Neuron (in vitro differentiated cells): ENCODE data around the gene A2ML1.
"Not testable (repeated sequence)": the region's sequence is repeated elsewhere in the genome, so short reads cannot be mapped to it uniquely, and the experiment has no call there.

Experiments
- H2AFZ ChIP-seq: one replicate; pipeline ENCODE4 v1.6.1; 2013; ENCODE audit warnings: low read depth, mild to moderate bottlenecking, inconsistent platforms, low read length, moderate library complexity
- H3K27me3 ChIP-seq: one replicate; pipeline ENCODE4 v1.6.1; 2013; ENCODE audit warnings: low read length; ENCODE audit not compliant: insufficient read depth
- H3K36me3 ChIP-seq: one replicate; pipeline ENCODE4 v1.6.1; 2013; ENCODE audit warnings: low read length; ENCODE audit not compliant: insufficient read depth
- H3K4me1 ChIP-seq: one replicate; pipeline ENCODE4 v1.6.1; 2013; ENCODE audit warnings: low read length; ENCODE audit not compliant: insufficient read depth
- H3K4me3 ChIP-seq: 2 replicates; pipeline ENCODE4 v1.5.1; 2013; ENCODE audit warnings: mild to moderate bottlenecking, low read length, moderate library complexity
- H3K9me3 ChIP-seq: one replicate; pipeline ENCODE4 v1.6.1; 2013; ENCODE audit warnings: low read length

The A2ML1 gene

GRCh38 chr12:8822298-8822697 is at the start of gene A2ML1:
A2ML1 (plus strand) TSS chr12:8822621; CDS start chr12:8822652, 31 bp downstream.
- no peak within 1 kb of the TSS for H3K4me3 ChIP-seq
- H3K9me3 ChIP-seq, result no peaks in the 10 kb centered on the region

GRCh38 chr12:8773461-8773860 is 49.0 kb upstream of the A2ML1 start:
- Histone ChIP-seq H3K36me3 (peaks cover 51% of the 10 kb centered on the region), H3K4me1 (no peaks in the 10 kb centered on the region), H3K27me3 (no peaks in the 10 kb centered on the region), H3K4me3 (no peak overlapping the region), H3K9me3 (no peaks in the 10 kb centered on the region), H2AFZ (no peak overlapping the region)

More at GRCh38 chr12:8822298-8822697, at the start of gene A2ML1:
- H3K4me1 ChIP-seq, result no peaks in the 10 kb centered on the region
- H3K27me3 ChIP-seq, result peaks cover 9% of the 10 kb centered on the region
- no peak within 1 kb of the TSS for H2AFZ ChIP-seq
- no peaks in the 10 kb centered on the region for H3K36me3 ChIP-seq

- Histone ChIP-seq H3K9me3 (no peaks in the 10 kb centered on the region), H3K27me3 (no peaks in the 10 kb centered on the region), H3K36me3 (peaks cover 45% of the 10 kb centered on the region), H3K4me3 (no peak overlapping the region), H2AFZ (no peak overlapping the region), H3K4me1 (peaks cover 2% of the 10 kb centered on the region)
Measured at GRCh38 chr12:8779281-8779680, 43.1 kb upstream of the A2ML1 start.

- Histone ChIP-seq H3K36me3 (peaks cover 42% of the 10 kb centered on the region), H3K27me3 (no peaks in the 10 kb centered on the region), H3K9me3 (no peaks in the 10 kb centered on the region), H3K4me1 (peaks cover 2% of the 10 kb centered on the region), H3K4me3 (no peak overlapping the region), H2AFZ (no peak overlapping the region)
Measured at GRCh38 chr12:8779862-8780261, 42.6 kb upstream of the A2ML1 start.

GRCh38 chr12:8780389-8780788 is 42.0 kb upstream of the A2ML1 start:
- Histone ChIP-seq H3K9me3 (no peaks in the 10 kb centered on the region), H3K4me3 (no peak overlapping the region), H2AFZ (no peak overlapping the region), H3K27me3 (no peaks in the 10 kb centered on the region), H3K36me3 (peaks cover 41% of the 10 kb centered on the region), H3K4me1 (peaks cover 2% of the 10 kb centered on the region)

- no peaks in the 10 kb centered on the region for H3K27me3 ChIP-seq
- peaks cover 2% of the 10 kb centered on the region for H3K4me1 ChIP-seq
- H3K36me3 ChIP-seq, result peaks cover 34% of the 10 kb centered on the region
- no peaks in the 10 kb centered on the region for H3K9me3 ChIP-seq
- no peak overlapping the region for H2AFZ ChIP-seq
- H3K4me3 ChIP-seq, result no peak overlapping the region
Measured at GRCh38 chr12:8781381-8782127, 40.9 kb upstream of the A2ML1 start.

GRCh38 chr12:8784290-8784888 is 38.0 kb upstream of the A2ML1 start:
- H3K27me3 ChIP-seq, result no peaks in the 10 kb centered on the region

GRCh38 chr12:8785499-8785898 is 36.9 kb upstream of the A2ML1 start:
- H3K27me3 ChIP-seq, result no peaks in the 10 kb centered on the region
- no peak overlapping the region for H3K4me3 ChIP-seq
- peaks cover 2% of the 10 kb centered on the region for H3K4me1 ChIP-seq
- no peaks in the 10 kb centered on the region for H3K9me3 ChIP-seq
- peaks cover 10% of the 10 kb centered on the region for H3K36me3 ChIP-seq
- H2AFZ ChIP-seq, result no peak overlapping the region

More at GRCh38 chr12:8784290-8784888, 38.0 kb upstream of the A2ML1 start:
- H2AFZ ChIP-seq, result no peak overlapping the region
- H3K4me3 ChIP-seq, result no peak overlapping the region
- H3K36me3 ChIP-seq, result peaks cover 10% of the 10 kb centered on the region
- no peaks in the 10 kb centered on the region for H3K9me3 ChIP-seq
- H3K4me1 ChIP-seq, result peaks cover 2% of the 10 kb centered on the region

GRCh38 chr12:8787206-8787605 is 35.2 kb upstream of the A2ML1 start:
- H3K9me3 ChIP-seq, H3K4me1 ChIP-seq, H3K27me3 ChIP-seq, H2AFZ ChIP-seq, H3K4me3 ChIP-seq, H3K36me3 ChIP-seq: not testable (repeated sequence)

GRCh38 chr12:8788706-8789105 is 33.7 kb upstream of the A2ML1 start:
- not testable (repeated sequence) for H3K4me1 ChIP-seq, H2AFZ ChIP-seq, H3K36me3 ChIP-seq, H3K27me3 ChIP-seq, H3K9me3 ChIP-seq
- peak overlapping the region; percentile 67 for H3K4me3 ChIP-seq

GRCh38 chr12:8789341-8790013 is 32.9 kb upstream of the A2ML1 start:
- not testable (repeated sequence) for H3K27me3 ChIP-seq, H3K36me3 ChIP-seq, H3K4me1 ChIP-seq, H2AFZ ChIP-seq, H3K9me3 ChIP-seq
- H3K4me3 ChIP-seq, result peak overlapping the region; percentile 67

- H3K9me3 ChIP-seq, H3K36me3 ChIP-seq, H3K4me3 ChIP-seq, H2AFZ ChIP-seq, H3K4me1 ChIP-seq, H3K27me3 ChIP-seq: not testable (repeated sequence)
Measured at GRCh38 chr12:8793226-8793625, 29.2 kb upstream of the A2ML1 start.

GRCh38 chr12:8794611-8795010 is 27.8 kb upstream of the A2ML1 start:
- H3K9me3 ChIP-seq, H3K27me3 ChIP-seq, H3K4me1 ChIP-seq, H2AFZ ChIP-seq, H3K4me3 ChIP-seq, H3K36me3 ChIP-seq: not testable (repeated sequence)
